Measurements from ENCODE around the gene TRAPPC12.
"Not testable (repeated sequence)": the region's sequence is repeated elsewhere in the genome, so short reads cannot be mapped to it uniquely, and the experiment has no call there.

Gene TRAPPC12

DNA sequence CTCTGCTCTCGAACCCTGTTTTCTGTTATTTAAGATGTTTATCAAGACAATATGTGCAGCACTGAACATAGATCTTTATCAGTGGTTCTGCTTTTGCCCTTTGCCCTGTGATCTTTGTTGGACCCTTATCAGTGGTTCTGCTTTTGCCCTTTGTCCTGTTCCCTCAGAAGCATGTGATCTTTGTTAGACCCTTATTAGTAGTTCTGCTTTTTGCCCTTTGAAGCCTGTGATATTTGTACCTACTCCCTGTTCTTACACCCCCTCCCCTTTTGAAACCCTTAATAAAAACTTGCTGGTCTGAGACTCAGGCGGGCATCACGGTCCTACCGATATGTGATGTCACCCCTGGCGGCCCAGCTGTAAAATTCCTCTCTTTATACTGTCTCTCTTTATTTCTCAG is 135.9 kb downstream of the TRAPPC12 start:
- H2BK12ac ChIP-seq (ENCODE audit: low read length); H4K91ac ChIP-seq (ENCODE audit: low read depth, low read length, poor library complexity); H2AFZ ChIP-seq (ENCODE audit: low read length); H3K79me1 ChIP-seq (ENCODE audit: low read depth, low read length); H2BK5ac ChIP-seq (ENCODE audit: low read length); H2BK15ac ChIP-seq (ENCODE audit: low read length); H2AK5ac ChIP-seq (ENCODE audit: low read depth, low read length); H3K4me2 ChIP-seq (ENCODE audit: insufficient read depth, low read length, poor library complexity, severe bottlenecking); H3K4me1 ChIP-seq (ENCODE audit: control insufficient read depth in 2 of 2, insufficient read depth in 1 of 2, low read depth in 1 of 2, low read length in 2 of 2); DNase-seq (ENCODE audit: low spot score); H3K4me3 ChIP-seq (ENCODE audit: low read length in 2 of 2); H3K23ac ChIP-seq (ENCODE audit: low read depth, low read length, poor library complexity); H3K9ac ChIP-seq (ENCODE audit: low read depth, low read length, poor library complexity); H3K14ac ChIP-seq (ENCODE audit: low read length); H3K4ac ChIP-seq (ENCODE audit: low read length); H2BK120ac ChIP-seq (ENCODE audit: low read depth, low read length); H3K27ac ChIP-seq (replicated peaks; ENCODE audit: low read length); H3K18ac ChIP-seq (ENCODE audit: low read length); H4K8ac ChIP-seq (ENCODE audit: low read depth, low read length); H3K27me3 ChIP-seq (ENCODE audit: control insufficient read depth in 3 of 3, insufficient read depth in 3 of 3, low read depth in 1 of 3, low read length in 3 of 3); H3K9me3 ChIP-seq (replicated peaks in 1 of 2; ENCODE audit: control insufficient read depth in 2 of 2, insufficient read depth in 1 of 2, low read depth in 1 of 2, low read length in 2 of 2): not testable (repeated sequence)
- peaks cover 3 to 49% of the 10 kb centered on the region in 2 donors for H3K36me3 ChIP-seq (replicated peaks in 1 of 2; ENCODE audit: control insufficient read depth in 2 of 2, insufficient read depth in 2 of 2, low read length in 2 of 2)
- no CpG with 5 or more reads among the region's 5 CpGs for WGBS, 2 donors (ENCODE audit: extremely low coverage in 2 of 2, insufficient read length in 2 of 2, insufficient replicate concordance in 1 of 2)

DNA sequence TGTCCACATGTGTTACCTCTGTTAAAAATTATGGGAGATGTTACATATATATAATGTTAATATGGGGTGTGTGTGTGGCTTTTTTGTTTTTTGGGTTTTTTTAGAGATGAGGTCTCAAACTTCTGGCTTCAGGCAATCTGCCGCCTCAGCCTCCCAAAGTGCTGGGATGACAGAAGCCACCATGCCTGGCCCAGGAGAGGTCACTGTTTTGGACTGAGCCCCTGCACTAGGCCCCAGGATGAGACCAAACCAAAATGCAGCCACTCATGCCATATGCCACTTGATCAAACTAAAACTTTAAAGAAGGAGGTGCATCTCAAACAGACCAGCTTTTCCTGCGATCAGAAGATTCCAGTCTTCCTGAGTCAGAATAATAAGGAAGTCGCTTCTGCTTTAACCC is 137.3 kb downstream of the TRAPPC12 start:
- Histone ChIP-seq H3K27me3 (ENCODE audit: control insufficient read depth in 3 of 3, insufficient read depth in 3 of 3, low read depth in 1 of 3, low read length in 3 of 3) (no peaks in the 10 kb centered on the region), H3K9me3 (replicated peaks in 1 of 2; ENCODE audit: control insufficient read depth in 2 of 2, insufficient read depth in 1 of 2, low read depth in 1 of 2, low read length in 2 of 2) (no peaks in the 10 kb centered on the region), H3K14ac (ENCODE audit: low read length) (no peak overlapping the region), H3K36me3 (replicated peaks in 1 of 2; ENCODE audit: control insufficient read depth in 2 of 2, insufficient read depth in 2 of 2, low read length in 2 of 2) (peaks cover 1 to 35% of the 10 kb centered on the region in 2 donors), H2AK5ac (ENCODE audit: low read depth, low read length) (no peak overlapping the region), H3K9ac (ENCODE audit: low read depth, low read length, poor library complexity) (no peak overlapping the region), H3K4me2 (ENCODE audit: insufficient read depth, low read length, poor library complexity, severe bottlenecking) (no peak overlapping the region), H2BK15ac (ENCODE audit: low read length) (no peak overlapping the region), H3K23ac (ENCODE audit: low read depth, low read length, poor library complexity) (no peak overlapping the region), H2AFZ (ENCODE audit: low read length) (no peak overlapping the region), H3K4me1 (ENCODE audit: control insufficient read depth in 2 of 2, insufficient read depth in 1 of 2, low read depth in 1 of 2, low read length in 2 of 2) (peaks cover 3% of the 10 kb centered on the region in 2 donors), H2BK5ac (ENCODE audit: low read length) (no peak overlapping the region), H2BK120ac (ENCODE audit: low read depth, low read length) (no peak overlapping the region), H2BK12ac (ENCODE audit: low read length) (no peak overlapping the region), H4K8ac (ENCODE audit: low read depth, low read length) (no peak overlapping the region), H4K91ac (ENCODE audit: low read depth, low read length, poor library complexity) (no peak overlapping the region), H3K79me1 (ENCODE audit: low read depth, low read length) (peaks cover 2% of the 10 kb centered on the region), H3K4me3 (ENCODE audit: low read length in 2 of 2) (no peak overlapping the region), H3K27ac (replicated peaks; ENCODE audit: low read length) (no peak overlapping the region), H3K4ac (ENCODE audit: low read length) (no peak overlapping the region), H3K18ac (ENCODE audit: low read length) (no peak overlapping the region)
- no CpG with 5 or more reads among the region's 3 CpGs for WGBS, 2 donors (ENCODE audit: extremely low coverage in 2 of 2, insufficient read length in 2 of 2, insufficient replicate concordance in 1 of 2)
- no peak for DNase-seq (ENCODE audit: low spot score)

DNA sequence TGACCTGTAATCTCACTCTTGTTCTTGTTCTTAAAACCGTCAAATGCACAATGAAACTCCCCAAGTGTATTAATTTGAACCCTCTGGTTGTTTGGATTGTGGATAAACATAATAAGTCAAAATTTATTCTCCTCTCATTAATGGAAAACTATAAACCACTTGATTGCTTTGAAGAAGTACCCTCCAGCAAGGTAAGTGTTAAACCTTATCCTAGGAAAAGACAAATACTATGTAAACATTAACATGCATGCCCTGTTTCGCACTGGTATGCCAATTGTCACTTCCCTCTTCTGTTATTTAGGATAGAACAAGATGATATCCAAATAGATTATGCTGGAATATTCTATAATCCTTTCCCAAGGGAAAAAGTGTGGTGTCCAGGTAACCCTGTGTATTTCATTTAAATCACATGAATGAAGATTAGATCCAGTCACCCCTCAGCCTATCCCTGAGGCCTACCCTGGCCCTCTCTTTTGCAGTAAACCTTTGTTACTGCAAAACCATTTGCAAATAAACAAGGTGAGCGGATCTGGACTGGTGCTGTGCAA is 138.5 kb downstream of the TRAPPC12 start:
- WGBS, 2 donors (ENCODE audit: extremely low coverage in 2 of 2, insufficient read length in 2 of 2, insufficient replicate concordance in 1 of 2) = no CpG with 5 or more reads among the region's 3 CpGs
- Histone ChIP-seq H3K4ac (ENCODE audit: low read length) (peak overlapping the region; percentile 41), H2BK5ac (ENCODE audit: low read length) (peak overlapping the region; percentile 89), H3K4me2 (ENCODE audit: insufficient read depth, low read length, poor library complexity, severe bottlenecking) (peak overlapping the region; percentile 87), H3K9me3 (replicated peaks in 1 of 2; ENCODE audit: control insufficient read depth in 2 of 2, insufficient read depth in 1 of 2, low read depth in 1 of 2, low read length in 2 of 2) (no peaks in the 10 kb centered on the region), H2AK5ac (ENCODE audit: low read depth, low read length) (peak overlapping the region; percentile 78), H2BK15ac (ENCODE audit: low read length) (peak overlapping the region; percentile 95), H4K8ac (ENCODE audit: low read depth, low read length) (no peak overlapping the region), H3K23ac (ENCODE audit: low read depth, low read length, poor library complexity) (no peak overlapping the region), H3K27me3 (ENCODE audit: control insufficient read depth in 3 of 3, insufficient read depth in 3 of 3, low read depth in 1 of 3, low read length in 3 of 3) (no peaks in the 10 kb centered on the region), H4K91ac (ENCODE audit: low read depth, low read length, poor library complexity) (no peak overlapping the region), H3K4me3 (ENCODE audit: low read length in 2 of 2) (peak overlapping the region; percentile 59 to 95), H3K79me1 (ENCODE audit: low read depth, low read length) (peaks cover 2% of the 10 kb centered on the region), H2AFZ (ENCODE audit: low read length) (peak overlapping the region; percentile 73), H3K18ac (ENCODE audit: low read length) (peak overlapping the region; percentile 95), H3K9ac (ENCODE audit: low read depth, low read length, poor library complexity) (peak overlapping the region; percentile 92), H3K14ac (ENCODE audit: low read length) (no peak overlapping the region), H3K36me3 (replicated peaks in 1 of 2; ENCODE audit: control insufficient read depth in 2 of 2, insufficient read depth in 2 of 2, low read length in 2 of 2) (peaks cover 1 to 24% of the 10 kb centered on the region in 2 donors), H3K27ac (replicated peaks; ENCODE audit: low read length) (peak overlapping the region; percentile 96), H2BK120ac (ENCODE audit: low read depth, low read length) (no peak overlapping the region), H3K4me1 (ENCODE audit: control insufficient read depth in 2 of 2, insufficient read depth in 1 of 2, low read depth in 1 of 2, low read length in 2 of 2) (peaks cover 0 to 3% of the 10 kb centered on the region in 2 donors), H2BK12ac (ENCODE audit: low read length) (no peak overlapping the region)
- DNase-seq (ENCODE audit: low spot score) = no peak

DNA sequence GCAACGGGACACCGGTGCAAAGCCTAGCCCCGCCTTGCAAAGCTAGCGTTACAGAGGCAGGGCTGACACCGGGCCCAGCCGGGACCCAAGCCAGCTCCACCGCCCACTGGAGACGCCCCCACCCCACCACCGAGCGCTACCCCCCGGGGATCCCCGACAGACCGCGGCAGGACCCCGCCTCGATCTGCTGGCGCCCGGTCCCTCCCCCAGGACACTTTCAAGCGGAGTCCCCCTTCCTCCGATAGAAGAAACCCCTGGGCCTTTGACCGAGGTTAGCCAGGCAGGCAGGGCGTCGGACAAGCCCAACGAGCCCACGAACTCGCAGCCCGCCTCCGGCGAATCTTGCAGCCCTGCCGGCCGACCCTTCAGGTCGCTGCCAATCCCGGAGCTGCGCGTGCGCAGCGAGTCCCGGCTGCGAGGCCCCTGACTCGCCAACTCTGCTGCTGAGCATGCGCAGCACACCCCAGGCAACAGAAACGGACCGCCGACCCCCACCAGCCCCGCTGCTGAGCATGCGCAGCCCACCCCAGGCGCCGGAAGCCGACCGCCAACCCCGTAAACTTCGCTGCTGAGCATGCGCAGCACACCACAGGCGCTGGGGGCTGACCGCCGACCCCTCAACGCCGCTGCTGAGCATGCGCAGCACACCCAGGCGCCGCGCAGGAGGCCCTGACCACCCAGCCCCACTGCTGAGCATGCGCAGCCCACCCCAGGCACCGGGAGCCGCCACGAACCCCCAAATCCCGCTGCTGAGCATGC is 139.2 kb downstream of the TRAPPC12 start:
- H2BK12ac ChIP-seq (ENCODE audit: low read length) = no peak overlapping the region
- peak; percentile 99 for DNase-seq (ENCODE audit: low spot score)
- H3K18ac ChIP-seq (ENCODE audit: low read length) = peak overlapping the region; percentile 95
- H3K4me2 ChIP-seq (ENCODE audit: insufficient read depth, low read length, poor library complexity, severe bottlenecking) = peak overlapping the region; percentile 87
- peak overlapping the region; percentile 96 for H3K27ac ChIP-seq (replicated peaks; ENCODE audit: low read length)
- no peak overlapping the region for H4K8ac ChIP-seq (ENCODE audit: low read depth, low read length)
- peaks cover 0 to 3% of the 10 kb centered on the region in 2 donors for H3K4me1 ChIP-seq (ENCODE audit: control insufficient read depth in 2 of 2, insufficient read depth in 1 of 2, low read depth in 1 of 2, low read length in 2 of 2)
- H2AK5ac ChIP-seq (ENCODE audit: low read depth, low read length) = peak overlapping the region; percentile 78
- peaks cover 0 to 18% of the 10 kb centered on the region in 2 donors for H3K36me3 ChIP-seq (replicated peaks in 1 of 2; ENCODE audit: control insufficient read depth in 2 of 2, insufficient read depth in 2 of 2, low read length in 2 of 2)
- H2BK5ac ChIP-seq (ENCODE audit: low read length) = peak overlapping the region; percentile 96
- H3K23ac ChIP-seq (ENCODE audit: low read depth, low read length, poor library complexity) = peak overlapping the region; percentile 99
- H2BK120ac ChIP-seq (ENCODE audit: low read depth, low read length) = no peak overlapping the region
- H3K27me3 ChIP-seq (ENCODE audit: control insufficient read depth in 3 of 3, insufficient read depth in 3 of 3, low read depth in 1 of 3, low read length in 3 of 3) = no peaks in the 10 kb centered on the region
- peak overlapping the region; percentile 41 for H3K4ac ChIP-seq (ENCODE audit: low read length)
- H2AFZ ChIP-seq (ENCODE audit: low read length) = peak overlapping the region; percentile 97
- peaks cover 2% of the 10 kb centered on the region for H3K79me1 ChIP-seq (ENCODE audit: low read depth, low read length)
- no CpG with 5 or more reads among the region's 67 CpGs for WGBS, 2 donors (ENCODE audit: extremely low coverage in 2 of 2, insufficient read length in 2 of 2, insufficient replicate concordance in 1 of 2)
- H3K9ac ChIP-seq (ENCODE audit: low read depth, low read length, poor library complexity) = peak overlapping the region; percentile 92
- peak overlapping the region; percentile 95 for H2BK15ac ChIP-seq (ENCODE audit: low read length)
- peak overlapping the region; percentile 78 to 95 for H3K4me3 ChIP-seq (ENCODE audit: low read length in 2 of 2)
- no peaks in the 10 kb centered on the region for H3K9me3 ChIP-seq (replicated peaks in 1 of 2; ENCODE audit: control insufficient read depth in 2 of 2, insufficient read depth in 1 of 2, low read depth in 1 of 2, low read length in 2 of 2)
- no peak overlapping the region for H4K91ac ChIP-seq (ENCODE audit: low read depth, low read length, poor library complexity)
- no peak overlapping the region for H3K14ac ChIP-seq (ENCODE audit: low read length)

Measured in neuronal stem cell (in vitro differentiated cells).